GM21515 (cell line): ENCODE measurements around the gene SGCA.

Experiments
- ATAC-seq: cut with Tn5 transposase; IDR thresholded peaks from one replicate; pipeline ENCODE4 v1.9.1; 2021; ENCODE audit not compliant: unreplicated experiment

The SGCA gene

GRCh38 chr17:50192618-50193291, 26.9 kb downstream of the SGCA start:
- ATAC-seq = no peak

GRCh38 chr17:50194140-50194933, 28.5 kb downstream of the SGCA start:
- no peak for ATAC-seq

GRCh38 chr17:50194934-50195865, 29.4 kb downstream of the SGCA start:
- ATAC-seq = no peak

GRCh38 chr17:50196036-50196435, 30.2 kb downstream of the SGCA start:
- ATAC-seq = no peak

GRCh38 chr17:50196826-50197225, 31.0 kb downstream of the SGCA start:
- ATAC-seq = no peak

GRCh38 chr17:50198026-50198669, 32.3 kb downstream of the SGCA start:
- no peak for ATAC-seq

GRCh38 chr17:50199211-50199802, 33.5 kb downstream of the SGCA start:
- no peak for ATAC-seq

- peak; percentile 31 for ATAC-seq
Measured at GRCh38 chr17:50199803-50200456, 34.1 kb downstream of the SGCA start.

- peak; percentile 66 for ATAC-seq
Measured at GRCh38 chr17:50200457-50201275, 34.9 kb downstream of the SGCA start.

GRCh38 chr17:50201276-50201854, 35.6 kb downstream of the SGCA start, which contains the start of gene COL1A1:
Gene COL1A1 (minus strand): TSS chr17:50201631. CDS start chr17:50201513, 118 bp downstream.
- no peak for ATAC-seq

GRCh38 chr17:50203086-50203485, 37.3 kb downstream of the SGCA start:
- no peak for ATAC-seq

- no peak for ATAC-seq
Measured at GRCh38 chr17:50203604-50204345, 38.0 kb downstream of the SGCA start.

- no peak for ATAC-seq
Measured at GRCh38 chr17:50204431-50204830, 38.6 kb downstream of the SGCA start.

GRCh38 chr17:50205111-50205962, 39.5 kb downstream of the SGCA start:
- ATAC-seq = no peak

GRCh38 chr17:50205963-50206505, 40.2 kb downstream of the SGCA start:
- ATAC-seq = no peak

GRCh38 chr17:50206604-50207293, 40.9 kb downstream of the SGCA start:
- no peak for ATAC-seq
